HG02798 (cell line): Measurements from ENCODE around the gene PRKACB.
"Not testable (repeated sequence)": the region's sequence is repeated elsewhere in the genome, so short reads cannot be mapped to it uniquely, and the experiment has no call there.

Experiments used
- ATAC-seq: cut with Tn5 transposase; IDR thresholded peaks from one replicate; pipeline ENCODE4 v1.9.1; 2021; ENCODE audit warnings: mild to moderate bottlenecking; ENCODE audit not compliant: unreplicated experiment, poor library complexity

PRKACB gene

GRCh38 chr1:84260852-84261518, 116.9 kb downstream of the PRKACB start:
- no peak for ATAC-seq

- ATAC-seq: no peak
Observed at GRCh38 chr1:84264961-84265360, 120.9 kb downstream of the PRKACB start.

GRCh38 chr1:84265867-84266266, 121.8 kb downstream of the PRKACB start:
- no peak for ATAC-seq

GRCh38 chr1:84266748-84267147, 122.7 kb downstream of the PRKACB start:
- no peak for ATAC-seq

- no peak for ATAC-seq
Observed at GRCh38 chr1:84267476-84267875, 123.4 kb downstream of the PRKACB start.

- no peak for ATAC-seq
Observed at GRCh38 chr1:84268346-84268745, 124.3 kb downstream of the PRKACB start.

GRCh38 chr1:84269306-84269705, 125.2 kb downstream of the PRKACB start:
- ATAC-seq: no peak

- ATAC-seq: peak; percentile 96
Observed at GRCh38 chr1:84271441-84272151, 127.5 kb downstream of the PRKACB start.

- ATAC-seq: no peak
Observed at GRCh38 chr1:84272401-84272800, 128.3 kb downstream of the PRKACB start.

- ATAC-seq: no peak
Observed at GRCh38 chr1:84277343-84278059, 133.4 kb downstream of the PRKACB start.

GRCh38 chr1:84278905-84279304, 134.8 kb downstream of the PRKACB start:
- no peak for ATAC-seq

GRCh38 chr1:84280912-84281311, 136.8 kb downstream of the PRKACB start:
- ATAC-seq: no peak

GRCh38 chr1:84282780-84283333, 138.8 kb downstream of the PRKACB start:
- no peak for ATAC-seq

- no peak for ATAC-seq
Observed at GRCh38 chr1:84283381-84283780, 139.3 kb downstream of the PRKACB start.

- no peak for ATAC-seq
Observed at GRCh38 chr1:84286071-84286470, 142.0 kb downstream of the PRKACB start.

GRCh38 chr1:84287389-84287788, 143.3 kb downstream of the PRKACB start:
- ATAC-seq: not testable (repeated sequence)
